RWPE2 (cell line): ENCODE data around the gene DAGLA.

Experiments used
- ATAC-seq: fragments of 200-7000 bp; cut with Tn5 transposase; 3 replicates; pipeline ENCODE4 v1.9.1; 2021; ENCODE audit warnings: low read depth
- DNase-seq: peaks from one replicate; pipeline ENCODE4 v3.0.0-alpha.2; 2020; ENCODE audit warnings: low spot score
- H3K27ac ChIP-seq: fragments of 450-650 bp; 2 replicates; pipeline ENCODE4 v1.5.1; 2017; ENCODE audit warnings: mild to moderate bottlenecking; ENCODE audit not compliant: poor library complexity, severe bottlenecking
- H3K27me3 ChIP-seq: fragments of 250-450 bp; sonication (Bioruptor Pico); 2 replicates; pipeline ENCODE4 v1.5.1; 2021; ENCODE audit warnings: mild to moderate bottlenecking, moderate library complexity; ENCODE audit not compliant: insufficient read depth, poor library complexity, severe bottlenecking
- H3K36me3 ChIP-seq: fragments of 250-450 bp; sonication (Bioruptor Pico); 2 replicates; pipeline ENCODE4 v1.5.1; 2020; ENCODE audit warnings: low read depth, mild to moderate bottlenecking, moderate library complexity
- H3K4me1 ChIP-seq: fragments of 250-450 bp; sonication (Bioruptor Pico); 2 replicates; pipeline ENCODE4 v1.5.1; 2021; ENCODE audit warnings: mild to moderate bottlenecking, moderate library complexity; ENCODE audit not compliant: insufficient read depth, poor library complexity, severe bottlenecking
- H3K4me3 ChIP-seq: fragments of 250-450 bp; sonication (Bioruptor Pico); 2 replicates; pipeline ENCODE4 v1.5.1; 2021; ENCODE audit warnings: mild to moderate bottlenecking, moderate library complexity; ENCODE audit not compliant: severe bottlenecking
- H3K9me3 ChIP-seq: fragments of 250-450 bp; sonication (Bioruptor Pico); 2 replicates; pipeline ENCODE4 v1.5.1; 2021; ENCODE audit warnings: mild to moderate bottlenecking, moderate library complexity; ENCODE audit not compliant: severe bottlenecking
- CTCF ChIP-seq: fragments of 450-650 bp; IDR thresholded peaks from one replicate; pipeline ENCODE4 v1.5.1; 2017; ENCODE audit warnings: mild to moderate bottlenecking, moderate library complexity; ENCODE audit not compliant: poor library complexity, severe bottlenecking

The DAGLA gene

GRCh38 chr11:61746442-61747191, 66.4 kb downstream of the DAGLA start:
- Histone ChIP-seq H3K27me3 (no peaks in the 10 kb centered on the region), H3K27ac (no peak overlapping the region), H3K4me3 (no peak overlapping the region), H3K4me1 (no peaks in the 10 kb centered on the region), H3K36me3 (no peaks in the 10 kb centered on the region), H3K9me3 (no peaks in the 10 kb centered on the region)
- no peak for TF ChIP-seq CTCF
- DNase-seq (no peak), ATAC-seq (no peak)

GRCh38 chr11:61747192-61747966, 67.2 kb downstream of the DAGLA start:
- ATAC-seq (peak; percentile 84), DNase-seq (no peak)
- H3K4me3 ChIP-seq: no peak overlapping the region
- no peaks in the 10 kb centered on the region for H3K9me3 ChIP-seq
- no peaks in the 10 kb centered on the region for H3K36me3 ChIP-seq
- H3K27ac ChIP-seq: no peak overlapping the region
- no peaks in the 10 kb centered on the region for H3K4me1 ChIP-seq
- no peaks in the 10 kb centered on the region for H3K27me3 ChIP-seq
- TF ChIP-seq CTCF: peak; percentile 85

GRCh38 chr11:61747967-61748285, 67.7 kb downstream of the DAGLA start:
- peak; percentile 59 for TF ChIP-seq CTCF
- no peak; the same call in 2 of the 3 replicates for ATAC-seq

GRCh38 chr11:61749591-61750217, 69.5 kb downstream of the DAGLA start:
- peaks cover 5% of the 10 kb centered on the region for H3K27me3 ChIP-seq
- H3K4me3 ChIP-seq: no peak overlapping the region
- ATAC-seq (no peak), DNase-seq (no peak)
- TF ChIP-seq CTCF: no peak
- no peaks in the 10 kb centered on the region for H3K9me3 ChIP-seq
- H3K27ac ChIP-seq: no peak overlapping the region
- H3K4me1 ChIP-seq: no peaks in the 10 kb centered on the region
- no peaks in the 10 kb centered on the region for H3K36me3 ChIP-seq

More at GRCh38 chr11:61747967-61748285, 67.7 kb downstream of the DAGLA start:
- Histone ChIP-seq H3K36me3 (no peaks in the 10 kb centered on the region), H3K4me1 (no peaks in the 10 kb centered on the region), H3K27me3 (peaks cover 3% of the 10 kb centered on the region), H3K9me3 (no peaks in the 10 kb centered on the region), H3K4me3 (no peak overlapping the region), H3K27ac (no peak overlapping the region)
- no peak for DNase-seq
